MM.1S (cell line): ENCODE data around the gene ALDH3B1.

ENCODE experiments used
- EZH2 ChIP-seq: fragments of 300-600 bp; sonication (generic); optimal IDR thresholded peaks from 2 replicates; pipeline ENCODE3; 2017; ENCODE audit warnings: low read depth, mild to moderate bottlenecking, antibody characterized with exemption, low read length, mixed read lengths
- TF ChIP-seq, protein P1 (sequence below): fragments of 300-600 bp; sonication (generic); IDR thresholded peaks from 2 replicates; pipeline ENCODE4 v1.5.1; 2016; ENCODE audit warnings: antibody characterized with exemption, low read length, mixed read lengths

DNA sequence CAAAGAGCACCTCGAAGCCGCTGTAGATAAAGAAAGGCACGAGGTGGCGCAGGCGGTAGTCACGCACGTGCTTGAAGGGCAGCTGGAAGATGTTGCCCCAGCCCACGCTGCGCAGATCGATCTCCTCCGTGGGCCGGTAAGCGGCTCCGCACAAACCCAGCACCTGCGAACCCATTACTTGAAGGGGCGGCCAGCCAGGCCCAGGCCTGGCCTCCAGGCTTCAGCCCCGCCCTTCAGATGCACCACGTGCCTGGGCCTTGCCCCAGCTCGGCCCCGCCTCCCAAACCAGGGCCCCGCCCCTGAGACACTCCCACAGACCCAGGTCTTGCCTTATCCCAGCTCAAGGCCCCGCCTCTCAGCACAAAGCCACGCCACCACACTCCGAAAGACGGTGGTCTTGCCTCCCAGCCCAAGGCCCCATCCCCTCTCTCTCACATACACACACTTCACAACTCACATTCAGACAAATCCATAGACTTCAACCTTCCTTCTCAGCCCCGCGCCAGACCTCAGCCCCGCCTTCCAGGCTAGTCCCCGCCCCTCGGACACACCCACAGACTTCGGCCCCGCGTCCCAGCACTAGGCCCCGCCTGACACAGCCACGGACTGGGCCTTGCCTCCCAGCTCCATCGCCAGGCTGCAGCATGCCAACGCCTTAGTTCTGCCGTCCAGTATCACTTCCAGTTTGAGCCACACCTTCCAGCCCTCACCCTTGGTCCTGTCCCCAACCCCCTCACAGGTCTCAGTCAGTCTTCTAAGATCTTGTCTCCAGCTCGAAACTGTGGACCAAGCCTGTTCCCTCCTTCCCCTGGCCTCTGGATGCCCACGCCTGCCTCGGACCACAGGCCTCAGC is 13.3 kb upstream of the ALDH3B1 start:
- TF ChIP-seq, protein P1, sequence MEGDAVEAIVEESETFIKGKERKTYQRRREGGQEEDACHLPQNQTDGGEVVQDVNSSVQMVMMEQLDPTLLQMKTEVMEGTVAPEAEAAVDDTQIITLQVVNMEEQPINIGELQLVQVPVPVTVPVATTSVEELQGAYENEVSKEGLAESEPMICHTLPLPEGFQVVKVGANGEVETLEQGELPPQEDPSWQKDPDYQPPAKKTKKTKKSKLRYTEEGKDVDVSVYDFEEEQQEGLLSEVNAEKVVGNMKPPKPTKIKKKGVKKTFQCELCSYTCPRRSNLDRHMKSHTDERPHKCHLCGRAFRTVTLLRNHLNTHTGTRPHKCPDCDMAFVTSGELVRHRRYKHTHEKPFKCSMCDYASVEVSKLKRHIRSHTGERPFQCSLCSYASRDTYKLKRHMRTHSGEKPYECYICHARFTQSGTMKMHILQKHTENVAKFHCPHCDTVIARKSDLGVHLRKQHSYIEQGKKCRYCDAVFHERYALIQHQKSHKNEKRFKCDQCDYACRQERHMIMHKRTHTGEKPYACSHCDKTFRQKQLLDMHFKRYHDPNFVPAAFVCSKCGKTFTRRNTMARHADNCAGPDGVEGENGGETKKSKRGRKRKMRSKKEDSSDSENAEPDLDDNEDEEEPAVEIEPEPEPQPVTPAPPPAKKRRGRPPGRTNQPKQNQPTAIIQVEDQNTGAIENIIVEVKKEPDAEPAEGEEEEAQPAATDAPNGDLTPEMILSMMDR = no peak
- TF ChIP-seq EZH2 = no peak
